ENCODE measurements around the gene APLP2. TPM values are rescaled to one million over a fixed set of nuclear protein-coding genes. Genes with fewer than 3 reads are reported as not detected.

Gene APLP2
- total and polyA plus RNA-seq, 2 of the 13 experiments (the other 11 are each of a cell fraction or from before 2014, with no cell fraction given): 315 to 594 TPM

- TF ChIP-seq ZBTB4 (CRISPR knock-in tag; IDR thresholded peaks at IDR 0.05; ENCODE audit: borderline replicate concordance) (no peak), ZNF446 (CRISPR knock-in tag; IDR thresholded peaks at IDR 0.05) (no peak), AGO2 (optimal IDR thresholded peaks at IDR 0.05; ENCODE audit: low read depth, low read length) (no peak), KAT7 (CRISPR knock-in tag; IDR thresholded peaks at IDR 0.05; ENCODE audit: borderline replicate concordance) (no peak), TEF (CRISPR knock-in tag; IDR thresholded peaks at IDR 0.05) (no peak), ZNF224 (CRISPR knock-in tag; IDR thresholded peaks at IDR 0.05) (no peak), NPAS2 (CRISPR knock-in tag; IDR thresholded peaks at IDR 0.05; ENCODE audit: borderline replicate concordance) (no peak), ZMYM4 (CRISPR knock-in tag; IDR thresholded peaks at IDR 0.05) (0 out of 2 replicates have a peak, but pooled peaks have one; percentile 13), SAP130 (CRISPR knock-in tag; IDR thresholded peaks at IDR 0.05; ENCODE audit: low read depth) (peak; percentile 84), HNRNPL (IDR thresholded peaks at IDR 0.05; ENCODE audit: low read depth, low read length) (no peak), DDIT3 (CRISPR knock-in tag; IDR thresholded peaks at IDR 0.05) (no peak), SAFB2 (CRISPR knock-in tag; IDR thresholded peaks at IDR 0.05; ENCODE audit: borderline replicate concordance, low read depth) (no peak), TOE1 (CRISPR knock-in tag; IDR thresholded peaks at IDR 0.05) (no peak), ATF7 (IDR thresholded peaks at IDR 0.05) (no peak), ATF7 (CRISPR knock-in tag; IDR thresholded peaks at IDR 0.05) (no peak), ZNF207 (IDR thresholded peaks at IDR 0.05; ENCODE audit: borderline replicate concordance) (no peak), ZNF354B (CRISPR knock-in tag; IDR thresholded peaks at IDR 0.05) (no peak), NFIC (IDR thresholded peaks at IDR 0.05; ENCODE audit: low read length) (no peak), PRPF4 (IDR thresholded peaks at IDR 0.05; ENCODE audit: low read depth, low read length, poor library complexity, severe bottlenecking) (no peak), MYC (CRISPR knock-in tag; IDR thresholded peaks at IDR 0.05; ENCODE audit: borderline replicate concordance) (peak; percentile 41; the same call in 1 of the 2 replicates), MNT (IDR thresholded peaks at IDR 0.05) (peak; percentile 72), GRHL1 (CRISPR knock-in tag; conservative IDR thresholded peaks at IDR 0.05) (no peak), NR2F1 (CRISPR knock-in tag; IDR thresholded peaks at IDR 0.05) (no peak), MXI1 (IDR thresholded peaks at IDR 0.05; ENCODE audit: borderline replicate concordance, low read depth, low read length) (peak; percentile 42; the same call in 1 of the 3 replicates), ZNF678 (CRISPR knock-in tag; IDR thresholded peaks at IDR 0.05) (no peak)
These were observed 60.2 kb downstream of the APLP2 start (continued) for GRCh38 chr11:130129922-130130321.

Measured in HepG2 (cell line).